A549 (cell line): ENCODE measurements around the gene ZDHHC11B. TPM values are rescaled to one million over a fixed set of nuclear protein-coding genes. Genes with fewer than 3 reads are reported as not detected.
"Not testable (repeated sequence)": the region's sequence is repeated elsewhere in the genome, so short reads cannot be mapped to it uniquely, and the experiment has no call there.

ENCODE experiments used
- ATAC-seq, 2 experiments: fragments of 200-7000 bp in 1 of 2; fragments of >200 bp in 1 of 2; cut with Nextera tagmentation in 1 of 2; cut with Tn5 transposase in 1 of 2; 3 replicates each; pipeline versions ENCODE4 v1.8.0 to v1.9.1; 2018 to 2020; ENCODE audit warnings: mild to moderate bottlenecking in 1 of 2, moderate library complexity in 1 of 2
- CTCF ChIA-PET: fragments of 300-600 bp; sonication (Branson Sonifier 250); formaldehyde crosslinking; extraction: SDS; loops from one replicate; lab custom pipeline; 2021; ENCODE audit warnings: antibody characterized with exemption, inconsistent platforms; lab: Yijun Ruan, JAX
- POLR2A ChIA-PET: fragments of 350-600 bp; formaldehyde crosslinking; extraction: SDS; loops from one replicate; lab custom pipeline; 2021; ENCODE audit warnings: antibody characterized with exemption, inconsistent platforms; lab: Yijun Ruan, JAX
- DNase-seq, 2 experiments: peaks; one replicate each; pipeline versions ENCODE4 v3.0.0 to v3.0.0-alpha.2; 2011 to 2016; ENCODE audit warnings: low read depth in 1 of 2, low spot score in 1 of 2
- FAIRE-seq: peaks from 2 replicates; lab custom pipeline; 2011; peaks lifted over from hg19 to GRCh38; lab: Jason Lieb, UNC
- H3K27ac ChIP-seq, 2 experiments: fragments of >200 bp; sonication (Bioruptor Twin); formaldehyde crosslinking; 3 replicates each; pipeline ENCODE4 v1.5.1; 2016 to 2017
- H3K4me1 ChIP-seq: fragments of >200 bp; sonication (Bioruptor Twin); formaldehyde crosslinking; 3 replicates; pipeline ENCODE4 v1.6.1; 2016
- H3K4me2 ChIP-seq: fragments of >200 bp; sonication (Bioruptor Twin); formaldehyde crosslinking; 3 replicates; pipeline ENCODE4 v1.6.1; 2016
- H3K4me3 ChIP-seq: fragments of >200 bp; sonication (Bioruptor Twin); formaldehyde crosslinking; 3 replicates; pipeline ENCODE4 v1.5.1; 2016
- H3K9me3 ChIP-seq: fragments of >200 bp; sonication (Bioruptor Twin); formaldehyde crosslinking; 3 replicates; pipeline ENCODE4 v1.6.1; 2016
- BCL3 ChIP-seq: fragments of >200 bp; sonication (Bioruptor Twin); formaldehyde crosslinking; IDR thresholded peaks from 3 replicates; pipeline ENCODE4 v1.6.1; 2016
- CBX2 ChIP-seq: fragments of 200-600 bp; sonication (generic); IDR thresholded peaks from 2 replicates; pipeline ENCODE4 v1.6.1; 2016; ENCODE audit warnings: low read depth, mild to moderate bottlenecking, borderline replicate concordance
- CTCF ChIP-seq: fragments of >200 bp; sonication (Bioruptor Twin); formaldehyde crosslinking; IDR thresholded peaks from 3 replicates; pipeline ENCODE4 v1.5.1; 2016
- EHF ChIP-seq: fragments of 250-450 bp; sonication (Bioruptor Pico); IDR thresholded peaks from 2 replicates; pipeline ENCODE4 v1.5.0; 2020; ENCODE audit warnings: mild to moderate bottlenecking
- HDAC2 ChIP-seq: fragments of 200-600 bp; sonication (generic); IDR thresholded peaks from 2 replicates; pipeline ENCODE4 v1.6.1; 2016
- KDM5A ChIP-seq: fragments of 200-600 bp; sonication (generic); IDR thresholded peaks from 2 replicates; pipeline ENCODE4 v1.6.1; 2016; ENCODE audit warnings: antibody characterized with exemption, mild to moderate bottlenecking
- TFCP2L1 ChIP-seq: fragments of 250-450 bp; sonication (Bioruptor Pico); IDR thresholded peaks from 2 replicates; pipeline ENCODE4 v1.5.0; 2021; ENCODE audit warnings: mild to moderate bottlenecking
- TP53 ChIP-seq: fragments of 250-450 bp; sonication (Bioruptor Pico); IDR thresholded peaks from 2 replicates; pipeline ENCODE4 v1.5.0; 2021; ENCODE audit warnings: mild to moderate bottlenecking, moderate library complexity
- ZNF302 ChIP-seq: fragments of 250-450 bp; sonication (Bioruptor Pico); IDR thresholded peaks from 2 replicates; pipeline ENCODE4 v1.9.0; 2021; ENCODE audit warnings: inconsistent platforms, mild to moderate bottlenecking, moderate library complexity
- WGBS: methylation state at CpG from one replicate; pipeline ENCODE4 v1.1.6; 2017; ENCODE audit errors: missing lambda C conversion rate; 5-methylcytosine and 5-hydroxymethylcytosine counted together
- polyA plus RNA-seq, 4 experiments: library from polyadenylated mRNA; depleted of rRNA in 3 of 4; stranded (reverse); fragments of >200 nt; fragmentation: RNase III in 1 of 4; extraction: RNeasy Plus Mini Kit Qiagen cat#74134 plus additional on column Dnase treatment in 1 of 4; gene quantifications; 2 replicates in 3 of 4; 3 replicates in 1 of 4; pipeline ENCODE4 v1.2.3, GENCODE V29; 2011 to 2017

ZDHHC11B gene
- polyA plus RNA-seq, 2 of the 4 experiments (the other 2 are of a cell fraction) = 0.18 to 1.0 TPM

- Histone ChIP-seq H3K4me3 (no peak overlapping the region), H3K4me1 (no peaks in the 10 kb centered on the region), H3K4me2 (no peak overlapping the region), H3K9me3 (no peaks in the 10 kb centered on the region), H3K27ac (no peak overlapping the region)
- WGBS = no CpG with 5 or more reads among the region's 13 CpGs
- TF ChIP-seq CTCF (no peak), HDAC2 (no peak)
- ATAC-seq (no peak), FAIRE-seq (no peak), DNase-seq (no peak)
- CTCF ChIA-PET = no interaction called here
- POLR2A ChIA-PET = no interaction called here
Observed at GRCh38 chr5:751496-751895, 33.0 kb downstream of the ZDHHC11B start.

GRCh38 chr5:750226-750625, 34.3 kb downstream of the ZDHHC11B start:
- 84% methylated on average over 9 of the region's 19 CpGs for WGBS
- ATAC-seq, H3K4me2 ChIP-seq, POLR2A ChIA-PET, FAIRE-seq, H3K27ac ChIP-seq, H3K4me1 ChIP-seq, H3K9me3 ChIP-seq, CTCF ChIA-PET, H3K4me3 ChIP-seq, DNase-seq: not testable (repeated sequence)

GRCh38 chr5:749101-749670, 35.3 kb downstream of the ZDHHC11B start:
- Histone ChIP-seq H3K4me2 (no peak overlapping the region), H3K27ac (no peak overlapping the region), H3K4me1 (no peaks in the 10 kb centered on the region), H3K4me3 (no peak overlapping the region), H3K9me3 (no peaks in the 10 kb centered on the region)
- WGBS = 79% methylated on average over 10 of the region's 14 CpGs
- FAIRE-seq (no peak), DNase-seq (no peak), ATAC-seq (no peak)
- POLR2A ChIA-PET = no interaction called here
- no peak for TF ChIP-seq CTCF
- CTCF ChIA-PET = no interaction called here

GRCh38 chr5:748011-748980, 36.2 kb downstream of the ZDHHC11B start:
- FAIRE-seq = not testable (repeated sequence)
- WGBS = 73% methylated on average over 10 of the region's 18 CpGs

GRCh38 chr5:747303-747844, 37.2 kb downstream of the ZDHHC11B start:
- H3K4me1 ChIP-seq, H3K9me3 ChIP-seq, H3K4me3 ChIP-seq, POLR2A ChIA-PET, DNase-seq, H3K4me2 ChIP-seq, H3K27ac ChIP-seq, CTCF ChIA-PET: not testable (repeated sequence)
- ATAC-seq (peak in 1 of 2 experiments; percentile 41; a peak in 3 of 6 replicates), FAIRE-seq (peak; percentile 18)
- WGBS = 70% methylated on average over 5 of the region's 9 CpGs

More at GRCh38 chr5:748011-748980, 36.2 kb downstream of the ZDHHC11B start:
- H3K4me2 ChIP-seq, H3K4me1 ChIP-seq, ATAC-seq, H3K9me3 ChIP-seq, H3K27ac ChIP-seq, DNase-seq, POLR2A ChIA-PET, H3K4me3 ChIP-seq, CTCF ChIA-PET: not testable (repeated sequence)

- ChIA-PET POLR2A (no interaction called here), CTCF (no interaction called here)
- FAIRE-seq = no peak
- Histone ChIP-seq H3K9me3 (no peaks in the 10 kb centered on the region), H3K4me2 (no peak overlapping the region), H3K4me1 (no peaks in the 10 kb centered on the region), H3K4me3 (no peak overlapping the region), H3K27ac (no peak overlapping the region)
- ATAC-seq = peak in 1 of 2 experiments; percentile 63; a peak in 3 of 6 replicates
- WGBS = 77% methylated on average over 6 of the region's 11 CpGs
- DNase-seq = no peak
- TF ChIP-seq ZNF302 (CRISPR knock-in tag) = no peak
- TF ChIP-seq TFCP2L1 = no peak
- no peak for TF ChIP-seq EHF
- TF ChIP-seq TP53 = no peak
- TF ChIP-seq KDM5A = no peak
- no peak for TF ChIP-seq CBX2
- no peak for TF ChIP-seq BCL3
- TF ChIP-seq, all 56 proteins: peak for 0
Observed at GRCh38 chr5:746258-746761, 38.2 kb downstream of the ZDHHC11B start.
